ENCODE data around the gene PRIM1. TPM values are rescaled to one million over a fixed set of nuclear protein-coding genes. Genes with fewer than 3 reads are reported as not detected.
A peak's percentile ranks its signal among the peaks of the same experiment; 100 is the strongest.

Gene PRIM1
- total RNA-seq, 1 donor from 2014 or later = 9.3 TPM

DNA sequence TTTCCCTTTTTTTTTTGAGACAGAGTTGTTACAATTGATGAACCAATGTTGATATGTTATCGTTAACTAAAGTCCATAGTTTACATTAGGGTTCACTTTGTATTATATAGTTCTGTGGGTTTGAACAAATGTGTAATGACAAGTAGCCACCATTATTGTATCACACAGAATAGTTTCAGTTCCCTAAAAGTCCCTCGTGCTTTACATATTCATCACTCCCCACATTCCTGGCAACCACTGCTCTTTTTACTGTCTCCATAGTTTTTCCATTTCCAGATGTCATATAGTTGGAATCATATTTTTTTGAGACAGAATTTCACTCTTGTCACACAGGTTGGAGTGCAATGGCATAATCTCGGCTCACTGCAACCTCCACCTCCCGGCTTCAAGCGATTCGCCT, 23.5 kb upstream of the PRIM1 start:
- intact Hi-C loops (cut with DNase I) = no loop called here
- H3K27me3 ChIP-seq = no peaks in the 10 kb centered on the region
- peak; percentile 40 for ATAC-seq

DNA sequence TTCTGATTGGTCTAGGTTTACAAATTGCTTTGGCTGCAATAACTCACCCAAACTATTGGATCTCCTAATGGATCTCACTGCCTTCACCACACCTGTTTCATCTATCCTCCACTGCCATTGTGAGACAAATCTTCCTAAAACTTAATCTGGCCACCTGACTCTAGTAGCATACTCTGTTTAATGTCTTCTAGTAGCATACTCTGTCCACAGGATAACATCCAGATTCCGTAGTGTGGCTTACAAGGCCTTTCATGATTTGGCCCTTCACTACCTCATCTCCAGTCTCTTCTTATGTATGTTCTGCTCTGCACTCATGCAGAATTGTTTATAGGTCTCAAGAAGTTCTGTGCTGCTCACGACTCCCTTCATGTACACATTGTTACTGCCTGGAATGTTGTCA, 21.0 kb upstream of the PRIM1 start:
- ATAC-seq (no peak), DNase-seq (no peak)
- H3K4me3 ChIP-seq = no peak overlapping the region
- TF ChIP-seq, protein P1, sequence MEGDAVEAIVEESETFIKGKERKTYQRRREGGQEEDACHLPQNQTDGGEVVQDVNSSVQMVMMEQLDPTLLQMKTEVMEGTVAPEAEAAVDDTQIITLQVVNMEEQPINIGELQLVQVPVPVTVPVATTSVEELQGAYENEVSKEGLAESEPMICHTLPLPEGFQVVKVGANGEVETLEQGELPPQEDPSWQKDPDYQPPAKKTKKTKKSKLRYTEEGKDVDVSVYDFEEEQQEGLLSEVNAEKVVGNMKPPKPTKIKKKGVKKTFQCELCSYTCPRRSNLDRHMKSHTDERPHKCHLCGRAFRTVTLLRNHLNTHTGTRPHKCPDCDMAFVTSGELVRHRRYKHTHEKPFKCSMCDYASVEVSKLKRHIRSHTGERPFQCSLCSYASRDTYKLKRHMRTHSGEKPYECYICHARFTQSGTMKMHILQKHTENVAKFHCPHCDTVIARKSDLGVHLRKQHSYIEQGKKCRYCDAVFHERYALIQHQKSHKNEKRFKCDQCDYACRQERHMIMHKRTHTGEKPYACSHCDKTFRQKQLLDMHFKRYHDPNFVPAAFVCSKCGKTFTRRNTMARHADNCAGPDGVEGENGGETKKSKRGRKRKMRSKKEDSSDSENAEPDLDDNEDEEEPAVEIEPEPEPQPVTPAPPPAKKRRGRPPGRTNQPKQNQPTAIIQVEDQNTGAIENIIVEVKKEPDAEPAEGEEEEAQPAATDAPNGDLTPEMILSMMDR (IDR thresholded peaks at IDR 0.05) = no peak
- H3K36me3 ChIP-seq = no peaks in the 10 kb centered on the region
- no peaks in the 10 kb centered on the region for H3K9me3 ChIP-seq
- no peaks in the 10 kb centered on the region for H3K27me3 ChIP-seq
- H3K27ac ChIP-seq = no peak overlapping the region
- no peaks in the 10 kb centered on the region for H3K4me1 ChIP-seq
- intact Hi-C loops (cut with DNase I) = no loop called here

More for the DNA sequence above, 23.5 kb upstream of the PRIM1 start:
- Histone ChIP-seq H3K9me3 (no peaks in the 10 kb centered on the region), H3K4me3 (no peak overlapping the region), H3K36me3 (no peaks in the 10 kb centered on the region), H3K27ac (no peak overlapping the region), H3K4me1 (no peaks in the 10 kb centered on the region)
- TF ChIP-seq, protein P1 (IDR thresholded peaks at IDR 0.05) = no peak
- DNase-seq = no peak

DNA sequence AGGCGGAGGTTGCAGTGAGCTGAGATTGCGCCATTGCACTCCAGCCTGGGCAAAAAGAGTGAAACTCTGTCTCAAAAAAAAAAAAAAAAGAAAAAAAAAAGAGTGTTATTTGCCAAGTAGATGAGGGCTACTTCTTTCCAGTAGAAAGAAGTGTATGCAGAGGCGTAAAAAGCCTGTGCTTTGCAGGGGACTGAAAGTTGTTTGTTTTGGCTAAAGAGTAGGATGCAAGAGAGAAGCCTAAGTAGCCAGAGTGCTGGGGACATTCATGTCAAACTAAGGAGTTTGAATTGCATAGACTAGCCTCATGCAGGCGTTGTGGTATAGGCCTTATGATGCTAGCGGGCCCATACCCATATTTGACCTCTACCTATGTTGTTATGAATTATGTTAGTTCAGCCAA, 20.5 kb upstream of the PRIM1 start:
- ATAC-seq (peak; percentile 77), DNase-seq (no peak)
- Histone ChIP-seq H3K36me3 (no peaks in the 10 kb centered on the region), H3K27ac (no peak overlapping the region), H3K9me3 (no peaks in the 10 kb centered on the region), H3K4me1 (no peaks in the 10 kb centered on the region), H3K27me3 (no peaks in the 10 kb centered on the region), H3K4me3 (no peak overlapping the region)
- TF ChIP-seq, protein P1 (IDR thresholded peaks at IDR 0.05) = no peak
- intact Hi-C loops (cut with DNase I) = no loop called here

DNA sequence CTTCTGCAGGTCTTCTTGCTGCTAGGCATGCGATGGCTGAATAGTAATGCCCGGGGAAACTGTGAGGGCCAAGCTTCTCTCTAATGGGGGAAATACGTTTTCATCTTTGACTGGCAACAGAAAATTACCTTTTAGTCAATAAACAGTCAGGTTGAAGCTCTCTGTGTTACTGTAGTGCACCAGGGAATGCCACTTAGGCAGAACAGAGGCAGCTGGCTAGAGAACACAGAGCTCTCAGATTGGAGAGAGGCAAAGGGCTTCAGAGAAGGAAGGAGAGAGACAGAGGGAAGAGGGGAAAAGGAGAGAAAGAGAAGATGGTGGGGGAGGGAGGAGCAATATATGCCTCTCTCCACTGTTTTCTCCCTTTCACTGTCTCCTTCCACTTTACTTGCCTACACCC, 17.7 kb upstream of the PRIM1 start:
- intact Hi-C loops (cut with DNase I) = no loop called here
- ATAC-seq = peak; percentile 43
- H3K27ac ChIP-seq = peak overlapping the region; percentile 65

DNA sequence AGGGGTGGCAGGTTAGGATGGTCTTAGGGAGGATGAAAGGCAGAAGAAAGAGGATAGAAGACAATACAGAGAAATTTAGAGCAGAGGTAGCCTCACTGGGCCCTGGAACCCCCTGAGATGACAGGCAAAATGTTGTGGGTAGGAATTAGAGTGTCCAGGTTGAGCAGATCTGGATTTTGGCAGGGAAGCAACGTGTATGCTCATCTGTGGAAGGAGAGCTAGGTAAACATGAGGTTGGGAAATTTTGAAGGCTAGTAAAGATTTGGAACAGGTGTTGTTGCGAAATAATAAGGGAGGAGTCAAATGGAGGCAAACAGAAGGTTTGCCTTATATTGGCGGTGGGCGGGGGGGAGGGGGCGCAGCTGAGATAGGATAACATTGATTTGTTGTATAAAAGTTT, 16.3 kb upstream of the PRIM1 start:
- TF ChIP-seq, protein P1 (IDR thresholded peaks at IDR 0.05) = no peak
- DNase-seq (no peak), ATAC-seq (peak; percentile 46)
- intact Hi-C loops (cut with DNase I) = no loop called here
- H3K36me3 ChIP-seq = no peaks in the 10 kb centered on the region
- no peak overlapping the region for H3K4me3 ChIP-seq
- H3K27me3 ChIP-seq = no peaks in the 10 kb centered on the region
- H3K9me3 ChIP-seq = no peaks in the 10 kb centered on the region
- H3K4me1 ChIP-seq = peaks cover 5% of the 10 kb centered on the region
- H3K27ac ChIP-seq = peak overlapping the region; percentile 65

More for the DNA sequence above, 17.7 kb upstream of the PRIM1 start:
- no peaks in the 10 kb centered on the region for H3K36me3 ChIP-seq
- DNase-seq = no peak
- peaks cover 5% of the 10 kb centered on the region for H3K4me1 ChIP-seq
- TF ChIP-seq, protein P1 (IDR thresholded peaks at IDR 0.05) = no peak
- H3K4me3 ChIP-seq = no peak overlapping the region
- no peaks in the 10 kb centered on the region for H3K9me3 ChIP-seq
- H3K27me3 ChIP-seq = no peaks in the 10 kb centered on the region

DNA sequence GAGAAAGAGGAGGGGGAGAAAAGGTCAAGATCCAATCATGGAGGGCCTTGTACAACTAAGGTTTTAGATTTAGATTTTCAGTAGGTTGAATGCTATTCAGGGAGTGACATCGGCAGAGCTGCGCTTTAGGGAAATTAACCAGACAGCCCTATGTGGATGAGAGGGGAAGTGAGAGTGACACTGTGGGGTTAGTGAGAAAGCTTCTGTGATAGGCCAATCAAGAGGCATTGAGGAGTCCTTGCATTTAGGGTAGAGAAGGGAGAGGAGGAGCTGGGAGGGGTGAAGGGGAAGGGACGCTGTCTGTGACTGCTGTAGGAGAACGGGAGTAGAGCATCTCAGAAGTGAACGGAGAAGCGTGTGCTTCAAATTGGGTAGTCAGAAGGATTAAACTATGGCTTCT, 14.4 kb upstream of the PRIM1 start:
- H3K27me3 ChIP-seq = no peaks in the 10 kb centered on the region
- peak overlapping the region; percentile 1 for H3K27ac ChIP-seq
- intact Hi-C loops (cut with DNase I) = no loop called here
- H3K36me3 ChIP-seq = no peaks in the 10 kb centered on the region
- TF ChIP-seq, protein P1 (IDR thresholded peaks at IDR 0.05) = no peak
- DNase-seq (no peak), ATAC-seq (peak; percentile 73)
- no peaks in the 10 kb centered on the region for H3K9me3 ChIP-seq
- H3K4me1 ChIP-seq = peaks cover 5% of the 10 kb centered on the region
- no peak overlapping the region for H3K4me3 ChIP-seq
